H1 (cell line): Measurements from ENCODE around the gene PIGK. TPM values are rescaled to one million over a fixed set of nuclear protein-coding genes. Genes with fewer than 3 reads are reported as not detected.

ENCODE experiments used
- CTCF ChIA-PET: fragments of 300-600 bp; sonication (Branson Sonifier 250); formaldehyde crosslinking; loops from one replicate; lab custom pipeline; 2021; ENCODE audit not compliant: partially characterized antibody; lab: Charles Lee
- POLR2A ChIA-PET: fragments of 300-600 bp; sonication (Branson Sonifier 250); formaldehyde crosslinking; loops from one replicate; lab custom pipeline; 2021; ENCODE audit warnings: inconsistent platforms; ENCODE audit not compliant: partially characterized antibody; lab: Charles Lee
- DNase-seq, 2 experiments: peaks; one replicate each; pipeline versions ENCODE4 v3.0.0 to v3.0.0-alpha.2; 2010 to 2022; ENCODE audit warnings: low spot score in 2 of 2, low read depth in 1 of 2, mixed read lengths in 1 of 2
- FAIRE-seq: peaks from 2 replicates; lab custom pipeline; 2011; peaks lifted over from hg19 to GRCh38; lab: Jason Lieb, UNC
- H2AFZ ChIP-seq: 2 replicates; pipeline ENCODE4 v1.8.1; 2012; ENCODE audit warnings: low read length, inconsistent platforms
- H2AK5ac ChIP-seq: 2 replicates; pipeline ENCODE4 v1.6.1; 2013; ENCODE audit warnings: low read depth, low read length
- H2BK120ac ChIP-seq: replicated peaks from 2 replicates; pipeline ENCODE3; 2013; ENCODE audit warnings: low read depth, low read length, inconsistent platforms
- H2BK12ac ChIP-seq: 2 replicates; pipeline ENCODE4 v1.6.1; 2013; ENCODE audit warnings: low read depth, low read length
- H2BK15ac ChIP-seq: 2 replicates; pipeline ENCODE4 v1.6.1; 2013; ENCODE audit warnings: low read length
- H2BK20ac ChIP-seq: 2 replicates; pipeline ENCODE4 v1.6.1; 2013; ENCODE audit warnings: low read length
- H2BK5ac ChIP-seq: 2 replicates; pipeline ENCODE4 v1.6.1; 2013; ENCODE audit warnings: low read depth, low read length
- H3K14ac ChIP-seq: 2 replicates; pipeline ENCODE4 v1.6.1; 2013; ENCODE audit warnings: inconsistent platforms; ENCODE audit not compliant: insufficient read length
- H3K18ac ChIP-seq: 2 replicates; pipeline ENCODE4 v1.6.1; 2013; ENCODE audit warnings: low read length; ENCODE audit errors: extremely low read depth
- H3K23ac ChIP-seq: 2 replicates; pipeline ENCODE4 v1.6.1; 2013; ENCODE audit warnings: inconsistent platforms; ENCODE audit not compliant: insufficient read length
- H3K23me2 ChIP-seq: 2 replicates; pipeline ENCODE4 v1.6.1; 2013; ENCODE audit warnings: low read depth, low read length
- H3K27ac ChIP-seq: 2 replicates; pipeline ENCODE4 v1.6.1; 2011; ENCODE audit warnings: low read depth, low read length, inconsistent platforms
- H3K27me3 ChIP-seq, 4 experiments: replicated peaks in 1 of 4; 1 replicate in 1 of 4; 2 replicates in 3 of 4; pipeline versions ENCODE4 v1.6.1 to v1.8.1; 2011 to 2013; ENCODE audit warnings: low read length in 3 of 4, mild to moderate bottlenecking in 3 of 4, inconsistent platforms in 2 of 4, mixed read lengths in 2 of 4, moderate library complexity in 1 of 4; ENCODE audit not compliant: control insufficient read depth in 3 of 4, insufficient read depth in 3 of 4; ENCODE audit errors: extremely low read depth in 1 of 4
- H3K36me3 ChIP-seq, 4 experiments: 2 replicates each; pipeline versions ENCODE4 v1.6.1 to v1.8.1; 2011 to 2013; ENCODE audit warnings: mild to moderate bottlenecking in 4 of 4, low read length in 3 of 4, moderate library complexity in 2 of 4, control low read depth in 1 of 4, inconsistent platforms in 1 of 4; ENCODE audit not compliant: insufficient read depth in 4 of 4, control insufficient read depth in 2 of 4
- H3K4ac ChIP-seq: replicated peaks from 2 replicates; pipeline ENCODE3; 2013; ENCODE audit warnings: low read length, low read depth, mixed read lengths, inconsistent platforms; ENCODE audit not compliant: insufficient read length
- H3K4me1 ChIP-seq, 4 experiments: replicated peaks in 1 of 4; 1 replicate in 1 of 4; 2 replicates in 3 of 4; pipeline versions ENCODE4 v1.6.1 to v1.8.1; 2011 to 2013; ENCODE audit warnings: low read length in 3 of 4, inconsistent platforms in 2 of 4, mixed read lengths in 1 of 4; ENCODE audit not compliant: insufficient read depth in 4 of 4, control insufficient read depth in 3 of 4
- H3K4me2 ChIP-seq, 2 experiments: 2 replicates each; pipeline versions ENCODE4 v1.6.1 to v1.8.1; 2011 to 2013; ENCODE audit warnings: low read depth in 2 of 2, low read length in 2 of 2, control low read depth in 1 of 2, inconsistent platforms in 1 of 2, mild to moderate bottlenecking in 1 of 2; ENCODE audit not compliant: insufficient read depth in 1 of 2
- H3K4me3 ChIP-seq, 4 experiments: fragments of 200-600, 300-600 bp in 1 of 4; sonication (generic), shearing (Covaris generic), sonication (Bioruptor Twin) in 1 of 4; 2 replicates each; pipeline versions ENCODE4 v1.5.1 to v1.8.1; 2011 to 2016; ENCODE audit warnings: low read length in 4 of 4, low read depth in 3 of 4, control low read depth in 2 of 4, inconsistent platforms in 2 of 4, mild to moderate bottlenecking in 2 of 4, mixed read lengths in 1 of 4, moderate library complexity in 1 of 4; ENCODE audit not compliant: insufficient read depth in 2 of 4; ENCODE audit errors: extremely low read depth in 1 of 4
- H3K56ac ChIP-seq: replicated peaks from 2 replicates; pipeline ENCODE3; 2013; ENCODE audit warnings: low read depth, mild to moderate bottlenecking, mixed read lengths, low read length, inconsistent platforms; ENCODE audit not compliant: insufficient read length
- H3K79me1 ChIP-seq: 2 replicates; pipeline ENCODE4 v1.6.1; 2013; ENCODE audit warnings: low read depth, low read length, control low read depth
- H3K79me2 ChIP-seq, 2 experiments: 2 replicates each; pipeline versions ENCODE4 v1.6.1 to v1.8.1; 2012 to 2013; ENCODE audit warnings: low read length in 2 of 2, mild to moderate bottlenecking in 2 of 2, inconsistent platforms in 1 of 2; ENCODE audit not compliant: insufficient read depth in 2 of 2, control insufficient read depth in 1 of 2
- H3K9ac ChIP-seq, 4 experiments: replicated peaks in 1 of 4; 1 replicate in 1 of 4; 2 replicates in 3 of 4; pipeline versions ENCODE4 v1.6.1 to v1.8.1; 2011 to 2013; ENCODE audit warnings: low read depth in 3 of 4, low read length in 3 of 4, control low read depth in 2 of 4, mild to moderate bottlenecking in 2 of 4, moderate library complexity in 2 of 4, inconsistent platforms in 1 of 4; ENCODE audit errors: extremely low read depth in 1 of 4
- H3K9me3 ChIP-seq, 2 experiments: 2 replicates each; pipeline versions ENCODE4 v1.6.1 to v1.8.1; 2012 to 2013; ENCODE audit warnings: mild to moderate bottlenecking in 2 of 2, moderate library complexity in 2 of 2, control low read depth in 1 of 2, inconsistent platforms in 1 of 2, low read depth in 1 of 2, low read length in 1 of 2, mixed read lengths in 1 of 2; ENCODE audit not compliant: insufficient read depth in 2 of 2
- H4K20me1 ChIP-seq, 2 experiments: replicated peaks in 1 of 2; 2 replicates each; pipeline versions ENCODE3 to v1.8.1; 2011 to 2013; ENCODE audit warnings: inconsistent platforms in 2 of 2, low read length in 2 of 2, mild to moderate bottlenecking in 1 of 2; ENCODE audit not compliant: insufficient read depth in 2 of 2, control insufficient read depth in 1 of 2
- H4K5ac ChIP-seq: 2 replicates; pipeline ENCODE4 v1.6.1; 2013; ENCODE audit warnings: low read length, low read depth, mixed read lengths, inconsistent platforms; ENCODE audit not compliant: insufficient read length
- H4K8ac ChIP-seq: 2 replicates; pipeline ENCODE4 v1.8.0; 2013; ENCODE audit warnings: mild to moderate bottlenecking, moderate library complexity, low read length, inconsistent platforms; ENCODE audit not compliant: insufficient read depth; ENCODE audit errors: extremely low read depth
- H4K91ac ChIP-seq: replicated peaks from 2 replicates; pipeline ENCODE3; 2013; ENCODE audit warnings: low read length, mixed read lengths, inconsistent platforms; ENCODE audit not compliant: insufficient read length
- BCL11A ChIP-seq, 2 experiments: IDR thresholded peaks; one replicate each; pipeline ENCODE4 v1.6.1; 2011; ENCODE audit warnings: low read depth in 2 of 2, low read length in 2 of 2, mild to moderate bottlenecking in 2 of 2
- CBX5 ChIP-seq: fragments of 300-800, 300-1000 bp; sonication (generic); IDR thresholded peaks from 2 replicates; pipeline ENCODE4 v1.7.1; 2016; ENCODE audit warnings: antibody characterized with exemption, low read length, low read depth
- CTBP2 ChIP-seq: IDR thresholded peaks from 2 replicates; pipeline ENCODE4 v1.7.0; 2011; ENCODE audit warnings: borderline replicate concordance, mild to moderate bottlenecking, moderate library complexity, mixed read lengths, low read length; ENCODE audit not compliant: insufficient read depth, insufficient read length
- EP300 ChIP-seq, 2 experiments: IDR thresholded peaks; 1 replicate in 1 of 2; 2 replicates in 1 of 2; pipeline ENCODE4 v1.6.1; 2011 to 2012; ENCODE audit warnings: low read depth in 2 of 2, low read length in 2 of 2, mild to moderate bottlenecking in 2 of 2, borderline replicate concordance in 1 of 2, inconsistent platforms in 1 of 2, moderate library complexity in 1 of 2
- POLR2AphosphoS5 ChIP-seq: IDR thresholded peaks from 2 replicates; pipeline ENCODE4 v1.6.1; 2011; ENCODE audit warnings: low read depth, low read length
- SP2 ChIP-seq: IDR thresholded peaks from 2 replicates; pipeline ENCODE4 v1.6.1; 2012; ENCODE audit warnings: mild to moderate bottlenecking, low read length, inconsistent platforms
- SP4 ChIP-seq: IDR thresholded peaks from 2 replicates; pipeline ENCODE4 v1.6.1; 2012; ENCODE audit warnings: low read length, inconsistent platforms
- TBP ChIP-seq: IDR thresholded peaks from 2 replicates; pipeline ENCODE4 v1.6.1; 2011; ENCODE audit warnings: low read depth, low read length, improper control_type of control experiment
- WGBS, 2 experiments: shearing (Covaris generic) in 1 of 2; methylation state at CpG; one replicate each; pipeline versions ENCODE4 v1.1.6 to v1.1.7; 2013 to 2015; ENCODE audit warnings: low lambda C conversion rate in 2 of 2, mixed read lengths in 2 of 2, inconsistent platforms in 1 of 2, low coverage in 1 of 2, missing lambda C conversion rate in 1 of 2; ENCODE audit not compliant: insufficient replicate concordance in 2 of 2, insufficient coverage in 1 of 2, insufficient read length in 1 of 2; ENCODE audit errors: extremely low coverage in 1 of 2, missing lambda C conversion rate in 1 of 2; 5-methylcytosine and 5-hydroxymethylcytosine counted together
- polyA plus RNA-seq, 7 experiments: library from polyadenylated mRNA; depleted of rRNA in 3 of 7; stranded (reverse) in 5 of 7; unstranded in 2 of 7; fragments of >200 nt in 5 of 7; fragments of 200-250 nt in 2 of 7; gene quantifications; 1 replicate in 5 of 7; 2 replicates in 1 of 7; 4 replicates in 1 of 7; pipeline versions ENCODE4 v1.2.1 to v1.2.3, GENCODE V29; 2011 to 2013; ENCODE audit warnings: missing spikeins in 2 of 7, mixed read lengths in 2 of 7
- total RNA-seq: library from RNA; stranded (reverse); fragmentation: NEBNext Ultra II Directional; extraction: Animal tissue kit (Norgen Biotek cat#: 25700); gene quantifications from 2 replicates; pipeline ENCODE4 v1.2.1, GENCODE V29; 2021
- TF ChIP-seq, protein P1 (sequence below): IDR thresholded peaks from 2 replicates; pipeline ENCODE4 v1.6.1; 2012; ENCODE audit warnings: low read length, inconsistent platforms
- TF ChIP-seq, protein P2 (sequence below): IDR thresholded peaks from 2 replicates; pipeline ENCODE4 v1.6.1; 2011; ENCODE audit warnings: low read length, improper control_type of control experiment
- TF ChIP-seq, protein P3 (sequence below): IDR thresholded peaks from 2 replicates; pipeline ENCODE4 v1.6.1; 2011; ENCODE audit warnings: low read depth, mild to moderate bottlenecking, low read length; ENCODE audit not compliant: insufficient read depth

Gene PIGK
- total and polyA plus RNA-seq, 2 of the 8 experiments (the other 6 are each of a cell fraction or from before 2014, with no cell fraction given) = 5.6 to 23.2 TPM

DNA sequence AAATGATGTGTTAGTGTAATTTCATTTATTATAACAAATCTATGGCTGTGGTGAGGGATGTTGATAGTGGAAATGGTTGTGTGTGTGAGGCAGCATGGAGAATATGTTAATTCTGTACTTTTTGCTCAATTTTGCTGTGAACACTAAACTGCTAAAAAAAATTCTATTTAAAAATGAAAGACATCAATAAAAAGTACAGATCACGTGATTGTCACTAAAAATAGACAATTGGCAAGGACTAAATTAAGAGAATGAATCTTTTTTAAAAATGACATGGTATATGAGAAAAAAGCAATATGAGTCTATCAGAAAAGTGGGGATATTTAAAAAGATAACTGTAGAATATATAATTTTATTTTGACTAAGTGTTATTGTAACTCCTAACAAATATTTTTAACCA, 15.7 kb upstream of the PIGK start:
- no peaks in the 10 kb centered on the region for H3K4me1 ChIP-seq
- no peak overlapping the region for H3K9ac ChIP-seq
- H3K79me1 ChIP-seq = no peaks in the 10 kb centered on the region
- no peak overlapping the region for H4K8ac ChIP-seq
- WGBS, 2 experiments = 95% methylated on average over 1 of the region's 1 CpG; no CpG with 5 or more reads in 1 of the 2 experiments
- H3K23me2 ChIP-seq = no peaks in the 10 kb centered on the region
- CTCF ChIA-PET = no interaction called here
- no peak overlapping the region for H4K5ac ChIP-seq
- no peak overlapping the region for H2BK12ac ChIP-seq
- H3K4me3 ChIP-seq = no peak overlapping the region
- no peak overlapping the region for H3K14ac ChIP-seq
- DNase-seq (no peak), FAIRE-seq (no peak)
- H3K27ac ChIP-seq = no peak overlapping the region
- H3K36me3 ChIP-seq = no peaks in the 10 kb centered on the region
- H2BK120ac ChIP-seq = no peak overlapping the region
- no peak overlapping the region for H3K23ac ChIP-seq
- H3K79me2 ChIP-seq = no peaks in the 10 kb centered on the region
- no peak overlapping the region for H3K4ac ChIP-seq
- no peak overlapping the region for H2BK15ac ChIP-seq
- no peak overlapping the region for H4K91ac ChIP-seq
- no peak overlapping the region for H3K4me2 ChIP-seq
- no peak overlapping the region for H2BK5ac ChIP-seq
- H4K20me1 ChIP-seq = no peaks in the 10 kb centered on the region
- H3K27me3 ChIP-seq = no peaks in the 10 kb centered on the region
- H2AK5ac ChIP-seq = no peak overlapping the region
- H2AFZ ChIP-seq = no peak overlapping the region
- POLR2A ChIA-PET = no interaction called here
- H3K18ac ChIP-seq = no peak overlapping the region
- no peak overlapping the region for H2BK20ac ChIP-seq
- no peaks in the 10 kb centered on the region; a peak in 1 of 4 replicates for H3K9me3 ChIP-seq
- H3K56ac ChIP-seq = no peak overlapping the region
- TF ChIP-seq EP300 (IDR thresholded peaks at IDR 0.05; ENCODE audit: borderline replicate concordance in 1 of 2, low read depth in 2 of 2, low read length in 2 of 2) (no peak), SP2 (no peak), CTBP2 (no peak), CBX5 (no peak), SP4 (no peak), BCL11A (IDR thresholded peaks at IDR 0.05; ENCODE audit: low read depth in 2 of 2, low read length in 2 of 2) (no peak), POLR2AphosphoS5 (no peak), TBP (no peak)
- TF ChIP-seq, protein P1, sequence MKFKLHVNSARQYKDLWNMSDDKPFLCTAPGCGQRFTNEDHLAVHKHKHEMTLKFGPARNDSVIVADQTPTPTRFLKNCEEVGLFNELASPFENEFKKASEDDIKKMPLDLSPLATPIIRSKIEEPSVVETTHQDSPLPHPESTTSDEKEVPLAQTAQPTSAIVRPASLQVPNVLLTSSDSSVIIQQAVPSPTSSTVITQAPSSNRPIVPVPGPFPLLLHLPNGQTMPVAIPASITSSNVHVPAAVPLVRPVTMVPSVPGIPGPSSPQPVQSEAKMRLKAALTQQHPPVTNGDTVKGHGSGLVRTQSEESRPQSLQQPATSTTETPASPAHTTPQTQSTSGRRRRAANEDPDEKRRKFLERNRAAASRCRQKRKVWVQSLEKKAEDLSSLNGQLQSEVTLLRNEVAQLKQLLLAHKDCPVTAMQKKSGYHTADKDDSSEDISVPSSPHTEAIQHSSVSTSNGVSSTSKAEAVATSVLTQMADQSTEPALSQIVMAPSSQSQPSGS = no peak
- TF ChIP-seq, protein P2, sequence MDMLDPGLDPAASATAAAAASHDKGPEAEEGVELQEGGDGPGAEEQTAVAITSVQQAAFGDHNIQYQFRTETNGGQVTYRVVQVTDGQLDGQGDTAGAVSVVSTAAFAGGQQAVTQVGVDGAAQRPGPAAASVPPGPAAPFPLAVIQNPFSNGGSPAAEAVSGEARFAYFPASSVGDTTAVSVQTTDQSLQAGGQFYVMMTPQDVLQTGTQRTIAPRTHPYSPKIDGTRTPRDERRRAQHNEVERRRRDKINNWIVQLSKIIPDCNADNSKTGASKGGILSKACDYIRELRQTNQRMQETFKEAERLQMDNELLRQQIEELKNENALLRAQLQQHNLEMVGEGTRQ = no peak
- TF ChIP-seq, protein P3, sequence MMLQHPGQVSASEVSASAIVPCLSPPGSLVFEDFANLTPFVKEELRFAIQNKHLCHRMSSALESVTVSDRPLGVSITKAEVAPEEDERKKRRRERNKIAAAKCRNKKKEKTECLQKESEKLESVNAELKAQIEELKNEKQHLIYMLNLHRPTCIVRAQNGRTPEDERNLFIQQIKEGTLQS = no peak
